Measurements from ENCODE around the gene DUSP2. TPM values are rescaled to one million over a fixed set of nuclear protein-coding genes. Genes with fewer than 3 reads are reported as not detected.

Gene DUSP2
- total and polyA plus RNA-seq, 2 experiments from 2014 or later: 0.89 to 2.2 TPM

DNA sequence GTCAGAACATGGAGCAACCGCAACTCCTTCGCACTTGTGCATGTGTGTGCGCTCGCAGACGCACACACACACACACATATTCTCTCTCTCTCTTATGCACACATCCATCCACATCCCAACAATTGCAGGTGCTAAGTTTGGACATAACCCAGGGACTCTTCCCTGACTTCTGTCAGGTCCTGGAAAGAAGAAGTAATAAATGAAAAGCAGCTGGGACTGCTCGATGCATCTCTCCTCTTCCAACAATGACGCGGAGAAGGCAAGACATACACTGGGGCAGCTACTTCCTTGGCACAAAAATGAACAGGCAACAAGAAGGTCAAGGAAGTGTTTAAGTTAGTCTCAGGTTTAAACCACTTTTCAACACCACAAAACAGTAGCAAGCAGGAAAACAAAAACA lies 39.7 kb upstream of the DUSP2 start:
- no peak overlapping the region for H3K27ac ChIP-seq
- DNase-seq (ENCODE audit: low read depth in 1 of 2, low spot score in 1 of 2): no peak
- H3K9me3 ChIP-seq (ENCODE audit: low read depth): no peaks in the 10 kb centered on the region
- TF ChIP-seq, protein P1, sequence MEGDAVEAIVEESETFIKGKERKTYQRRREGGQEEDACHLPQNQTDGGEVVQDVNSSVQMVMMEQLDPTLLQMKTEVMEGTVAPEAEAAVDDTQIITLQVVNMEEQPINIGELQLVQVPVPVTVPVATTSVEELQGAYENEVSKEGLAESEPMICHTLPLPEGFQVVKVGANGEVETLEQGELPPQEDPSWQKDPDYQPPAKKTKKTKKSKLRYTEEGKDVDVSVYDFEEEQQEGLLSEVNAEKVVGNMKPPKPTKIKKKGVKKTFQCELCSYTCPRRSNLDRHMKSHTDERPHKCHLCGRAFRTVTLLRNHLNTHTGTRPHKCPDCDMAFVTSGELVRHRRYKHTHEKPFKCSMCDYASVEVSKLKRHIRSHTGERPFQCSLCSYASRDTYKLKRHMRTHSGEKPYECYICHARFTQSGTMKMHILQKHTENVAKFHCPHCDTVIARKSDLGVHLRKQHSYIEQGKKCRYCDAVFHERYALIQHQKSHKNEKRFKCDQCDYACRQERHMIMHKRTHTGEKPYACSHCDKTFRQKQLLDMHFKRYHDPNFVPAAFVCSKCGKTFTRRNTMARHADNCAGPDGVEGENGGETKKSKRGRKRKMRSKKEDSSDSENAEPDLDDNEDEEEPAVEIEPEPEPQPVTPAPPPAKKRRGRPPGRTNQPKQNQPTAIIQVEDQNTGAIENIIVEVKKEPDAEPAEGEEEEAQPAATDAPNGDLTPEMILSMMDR (IDR thresholded peaks at IDR 0.05; ENCODE audit: low read depth, low read length): no peak
- H3K36me3 ChIP-seq: peaks cover 19% of the 10 kb centered on the region
- H3K4me1 ChIP-seq (ENCODE audit: low read depth): peaks cover 23% of the 10 kb centered on the region
- H3K4me3 ChIP-seq: no peak overlapping the region
- no peaks in the 10 kb centered on the region for H3K27me3 ChIP-seq

DNA sequence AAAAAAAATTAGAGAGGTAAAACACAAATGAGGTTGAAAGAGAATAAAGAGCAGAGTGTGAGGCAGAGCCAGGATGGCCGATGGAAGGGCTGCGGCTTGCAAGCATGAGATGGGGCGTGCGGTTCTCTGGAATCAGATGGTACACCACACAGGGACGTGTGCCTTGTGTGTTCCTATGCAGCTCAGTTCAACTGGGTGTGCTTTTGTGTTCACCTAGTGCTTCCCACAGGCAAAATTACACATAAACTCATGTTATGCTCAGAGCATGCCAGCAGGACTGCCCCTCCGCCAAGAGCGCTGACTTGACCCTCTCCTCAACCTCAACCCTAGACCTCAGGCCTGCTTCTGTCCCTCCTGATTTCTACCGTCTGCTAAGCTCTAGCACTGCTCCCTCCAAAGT lies 38.9 kb upstream of the DUSP2 start:
- Histone ChIP-seq H3K4me1 (ENCODE audit: low read depth) (peaks cover 23% of the 10 kb centered on the region), H3K4me3 (no peak overlapping the region), H3K36me3 (peaks cover 19% of the 10 kb centered on the region), H3K9me3 (ENCODE audit: low read depth) (no peaks in the 10 kb centered on the region), H3K27ac (peak overlapping the region; percentile 57), H3K27me3 (no peaks in the 10 kb centered on the region)
- TF ChIP-seq, protein P1 (IDR thresholded peaks at IDR 0.05; ENCODE audit: low read depth, low read length): no peak
- no peak for DNase-seq (ENCODE audit: low read depth in 1 of 2, low spot score in 1 of 2)

DNA sequence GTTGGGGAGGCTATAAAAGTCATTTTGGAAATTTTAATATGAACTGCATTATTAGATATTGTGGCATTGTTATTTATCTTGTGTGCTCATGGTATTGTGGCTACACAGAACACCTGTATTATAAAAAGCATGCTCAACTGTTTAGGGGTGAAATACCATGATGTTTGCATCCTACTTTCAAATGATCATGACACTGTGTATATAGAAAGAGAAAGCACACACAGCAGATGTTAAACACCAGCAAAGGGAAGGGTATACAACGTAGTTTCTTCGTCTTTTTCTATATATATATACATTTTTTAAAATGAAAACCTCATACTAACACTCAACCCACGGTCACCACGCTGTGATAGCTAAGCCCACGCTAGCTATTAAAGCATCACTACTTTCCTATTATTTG lies 36.3 kb upstream of the DUSP2 start:
- Histone ChIP-seq H3K36me3 (peaks cover 19% of the 10 kb centered on the region), H3K27me3 (no peaks in the 10 kb centered on the region), H3K9me3 (ENCODE audit: low read depth) (no peaks in the 10 kb centered on the region), H3K4me1 (ENCODE audit: low read depth) (peaks cover 8% of the 10 kb centered on the region), H3K27ac (no peak overlapping the region), H3K4me3 (no peak overlapping the region)
- TF ChIP-seq, protein P1 (IDR thresholded peaks at IDR 0.05; ENCODE audit: low read depth, low read length): no peak
- DNase-seq (ENCODE audit: low read depth in 1 of 2, low spot score in 1 of 2): no peak

DNA sequence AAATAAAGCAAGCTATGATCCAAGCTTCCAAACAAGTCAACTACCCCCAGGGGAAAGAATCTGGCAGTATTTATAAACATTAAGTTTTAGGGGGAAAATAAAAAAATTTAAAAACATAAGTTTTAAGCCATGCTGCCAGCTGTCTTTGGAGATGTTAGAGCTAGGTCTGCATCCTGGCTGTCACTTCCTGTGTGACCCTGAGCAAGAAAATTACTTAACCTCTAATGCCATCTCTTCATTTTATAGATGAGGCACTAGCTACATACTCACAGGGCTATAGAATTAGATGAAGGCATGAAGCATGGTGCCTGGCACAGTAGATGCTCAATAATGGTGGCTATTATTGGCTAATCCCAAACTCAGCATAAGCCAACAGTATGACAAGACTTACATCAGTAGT lies 35.3 kb upstream of the DUSP2 start:
- no peak for DNase-seq (ENCODE audit: low read depth in 1 of 2, low spot score in 1 of 2)
- H3K27ac ChIP-seq: no peak overlapping the region
- H3K27me3 ChIP-seq: no peaks in the 10 kb centered on the region
- H3K4me3 ChIP-seq: no peak overlapping the region
- H3K9me3 ChIP-seq (ENCODE audit: low read depth): no peaks in the 10 kb centered on the region
- H3K4me1 ChIP-seq (ENCODE audit: low read depth): no peaks in the 10 kb centered on the region
- H3K36me3 ChIP-seq: peaks cover 13% of the 10 kb centered on the region
- TF ChIP-seq, protein P1 (IDR thresholded peaks at IDR 0.05; ENCODE audit: low read depth, low read length): no peak

DNA sequence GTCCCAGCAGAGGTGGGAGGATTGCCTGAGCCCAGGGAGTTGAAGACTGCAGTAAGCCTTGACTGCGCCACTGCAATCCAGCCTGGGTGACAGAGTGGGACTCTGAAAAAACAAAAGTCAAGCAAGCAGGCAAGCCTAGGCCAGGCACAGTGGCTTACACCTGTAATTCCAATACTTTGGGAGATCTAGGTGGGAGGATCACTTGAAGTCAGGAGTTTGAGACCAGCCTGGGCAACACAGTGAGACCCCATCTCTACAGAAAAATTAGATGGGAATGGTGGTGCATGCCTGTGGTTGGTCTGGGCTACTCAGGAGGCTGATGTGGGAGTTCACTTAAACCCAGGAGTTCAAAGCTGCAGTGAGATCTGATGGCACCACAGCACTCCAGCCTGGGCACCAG lies 34.8 kb upstream of the DUSP2 start:
- Histone ChIP-seq H3K36me3 (peaks cover 9% of the 10 kb centered on the region), H3K27ac (no peak overlapping the region), H3K9me3 (ENCODE audit: low read depth) (no peaks in the 10 kb centered on the region), H3K4me1 (ENCODE audit: low read depth) (no peaks in the 10 kb centered on the region), H3K4me3 (no peak overlapping the region), H3K27me3 (no peaks in the 10 kb centered on the region)
- no peak for DNase-seq (ENCODE audit: low read depth in 1 of 2, low spot score in 1 of 2)
- TF ChIP-seq, protein P1 (IDR thresholded peaks at IDR 0.05; ENCODE audit: low read depth, low read length): no peak

DNA sequence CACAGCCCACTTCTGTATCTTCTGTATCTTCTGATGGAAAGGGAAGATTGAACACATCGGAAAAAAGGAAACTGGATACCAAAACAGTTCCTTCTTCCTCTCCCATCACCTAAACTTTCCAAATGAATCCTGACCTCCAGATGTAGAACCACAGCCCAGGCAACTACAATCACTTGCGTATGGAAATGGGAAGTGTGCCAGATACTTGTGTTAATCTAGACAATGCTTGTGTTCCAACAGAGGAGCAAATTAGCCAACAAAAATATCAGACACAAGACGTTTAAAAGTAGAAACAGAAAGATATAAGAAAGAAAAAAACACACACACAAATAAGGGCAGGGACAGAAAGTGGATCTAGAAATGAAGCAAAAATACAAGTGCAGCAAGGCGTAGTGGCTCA lies 31.4 kb upstream of the DUSP2 start:
- peak; percentile 28 to 70 for DNase-seq (ENCODE audit: low read depth in 1 of 2, low spot score in 1 of 2)
- Histone ChIP-seq H3K4me1 (ENCODE audit: low read depth) (no peaks in the 10 kb centered on the region), H3K9me3 (ENCODE audit: low read depth) (no peaks in the 10 kb centered on the region), H3K27me3 (no peaks in the 10 kb centered on the region), H3K27ac (no peak overlapping the region), H3K4me3 (no peak overlapping the region), H3K36me3 (no peaks in the 10 kb centered on the region)
- TF ChIP-seq, protein P1 (IDR thresholded peaks at IDR 0.05; ENCODE audit: low read depth, low read length): no peak
